GM20431 (cell line): ENCODE results near the gene RNGTT.

ENCODE experiments used
- in situ Hi-C: fragments of 300-500 bp; cut with MseI, MboI; formaldehyde crosslinking; loops from one replicate; pipeline ENCODE4 v1.15.0; 2020; ENCODE audit warnings: low sequenced_read_pairs; ENCODE audit not compliant: unreplicated experiment

The RNGTT gene

DNA sequence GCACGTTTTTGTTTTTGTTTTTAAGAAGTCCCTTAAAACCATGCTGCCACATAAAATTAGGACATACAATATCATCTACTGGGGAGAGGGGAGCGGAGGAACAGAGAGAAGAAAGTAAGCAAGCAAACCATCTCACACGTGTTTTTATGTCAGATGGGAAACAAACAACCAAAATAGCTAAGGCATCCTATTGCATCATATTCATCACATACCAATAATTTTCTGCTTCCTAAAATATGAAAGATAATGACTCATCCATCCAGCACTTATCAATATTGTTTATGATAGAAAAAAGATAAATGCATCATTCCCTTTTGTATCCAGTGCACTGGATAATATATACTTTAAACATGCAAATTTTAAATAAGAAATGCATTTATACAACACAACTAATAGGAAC is 329.6 kb downstream of the RNGTT start:
- in situ Hi-C loops = no loop called here

DNA sequence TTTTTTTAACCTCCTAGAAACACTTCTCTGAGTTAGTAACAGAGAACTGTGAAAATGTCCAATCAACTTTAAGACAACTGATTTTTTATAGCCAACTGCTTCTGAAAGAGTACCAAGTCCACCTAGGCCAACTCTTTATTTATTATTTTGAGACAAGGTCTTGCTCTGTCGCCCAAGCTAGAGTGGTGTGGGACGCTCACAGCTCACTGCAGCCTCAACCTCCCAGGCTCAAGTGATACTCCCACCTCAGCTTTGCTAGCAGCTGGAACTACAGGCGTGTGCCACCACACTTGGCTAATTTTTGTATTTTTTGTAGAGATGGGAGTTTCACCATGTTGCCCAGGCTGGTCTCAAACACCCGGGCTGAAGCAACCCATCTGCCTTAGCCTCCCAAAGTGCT is 331.6 kb downstream of the RNGTT start:
- in situ Hi-C loops = no loop called here

DNA sequence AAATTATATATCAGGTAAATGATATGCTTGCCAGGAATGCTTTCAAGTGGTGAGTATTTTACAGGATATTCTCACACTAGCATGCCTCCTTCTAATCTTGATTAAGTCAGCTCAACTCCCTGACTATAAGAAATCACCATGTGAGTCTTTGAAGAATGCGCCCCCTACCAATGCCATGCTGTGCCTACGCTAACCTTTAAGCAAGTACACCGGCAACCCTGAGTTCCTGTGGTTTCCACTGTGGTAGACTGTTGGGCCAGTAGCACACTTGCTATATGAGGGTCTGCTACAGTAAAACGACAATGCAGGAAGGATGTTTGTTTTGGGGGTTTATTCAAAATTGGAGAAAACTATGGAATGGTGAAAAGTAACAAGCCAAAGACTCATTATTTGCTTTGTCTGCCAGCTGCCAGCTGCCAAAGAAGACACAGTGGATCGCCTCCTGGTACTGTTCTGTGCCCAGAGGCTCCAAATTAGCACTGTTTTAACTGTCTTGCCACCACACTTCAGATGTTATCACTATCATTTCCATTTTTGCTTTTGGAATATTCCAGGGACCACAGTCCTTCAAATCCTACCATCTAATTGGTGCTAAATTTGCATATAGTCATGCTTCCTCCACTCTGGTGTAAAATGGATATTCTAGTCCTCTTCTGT is 333.5 kb downstream of the RNGTT start:
- in situ Hi-C loops = no loop called here

DNA sequence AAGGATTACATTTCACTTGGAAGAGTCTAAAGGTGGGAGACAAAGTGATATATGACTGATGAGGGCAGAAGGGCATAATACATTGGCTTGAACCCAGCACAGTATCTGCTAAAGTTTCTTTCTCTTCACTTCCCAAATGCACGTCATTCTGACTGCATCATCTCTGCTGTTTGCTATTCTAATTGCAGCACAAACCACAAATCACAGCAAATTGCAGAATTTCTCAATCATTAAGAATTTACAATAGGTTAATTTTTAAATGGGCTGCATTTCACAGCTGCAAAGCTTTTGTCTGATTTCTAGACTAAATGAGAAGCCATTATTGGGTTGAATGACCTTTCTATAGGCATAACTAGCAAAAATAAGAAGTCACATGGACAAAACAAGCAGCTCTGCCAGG is 337.0 kb downstream of the RNGTT start:
- in situ Hi-C loops = no loop called here

DNA sequence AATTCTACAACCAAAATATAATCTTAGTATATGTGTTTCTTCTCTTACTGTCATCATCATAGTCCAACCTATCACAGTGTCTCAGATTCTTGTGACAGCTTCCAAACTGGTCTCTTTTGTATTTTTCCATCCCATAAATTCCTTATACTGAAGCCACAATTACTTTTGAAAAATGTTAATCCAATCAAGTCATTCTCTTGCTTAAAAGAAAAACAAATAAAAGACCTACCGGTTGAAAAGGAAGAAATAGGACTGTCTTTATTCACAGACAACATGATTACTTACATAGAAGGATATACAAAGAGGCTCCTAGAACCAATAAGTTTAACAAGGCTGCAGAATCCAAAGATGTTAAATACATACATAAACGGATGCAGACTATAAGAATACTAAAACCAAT is 339.9 kb downstream of the RNGTT start:
- in situ Hi-C loops = no loop called here

DNA sequence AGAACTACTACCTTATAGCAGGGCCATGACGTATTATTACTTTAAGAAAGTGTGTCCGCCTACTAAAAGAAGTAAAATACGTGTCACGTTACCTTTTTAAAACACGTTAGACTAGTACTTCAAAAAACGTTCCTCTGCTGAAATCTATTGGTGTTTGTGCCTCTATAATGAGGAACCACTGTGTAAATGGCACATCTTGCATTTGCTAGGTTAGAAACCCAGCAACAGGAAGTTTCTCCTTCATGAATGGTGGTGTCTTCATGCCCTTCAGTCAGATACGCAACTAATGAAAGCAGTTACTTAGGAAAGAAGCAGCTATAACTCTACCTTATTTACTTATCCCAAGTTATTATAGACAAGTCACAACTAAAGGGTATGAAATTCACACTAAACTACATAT is 343.5 kb downstream of the RNGTT start:
- in situ Hi-C loops = no loop called here

DNA sequence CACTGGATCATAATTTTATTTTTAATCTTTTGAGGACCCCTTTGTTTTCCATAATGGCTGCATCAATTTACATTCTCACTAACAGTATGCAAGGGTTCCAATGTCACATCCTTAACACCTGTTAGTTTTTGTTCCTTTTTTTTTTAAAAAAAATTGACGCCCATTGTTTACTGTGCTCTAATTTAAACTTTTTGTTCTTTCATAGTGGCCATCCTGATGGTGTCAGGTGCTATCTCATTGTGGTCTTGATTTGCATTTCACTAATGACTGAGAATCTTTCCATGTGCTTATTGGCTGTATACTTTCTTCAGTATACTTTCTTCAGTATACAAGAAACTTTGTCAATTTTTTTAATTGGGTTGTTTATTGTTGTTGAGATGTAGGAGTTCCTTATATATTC is 347.0 kb downstream of the RNGTT start:
- in situ Hi-C loops = no loop called here

DNA sequence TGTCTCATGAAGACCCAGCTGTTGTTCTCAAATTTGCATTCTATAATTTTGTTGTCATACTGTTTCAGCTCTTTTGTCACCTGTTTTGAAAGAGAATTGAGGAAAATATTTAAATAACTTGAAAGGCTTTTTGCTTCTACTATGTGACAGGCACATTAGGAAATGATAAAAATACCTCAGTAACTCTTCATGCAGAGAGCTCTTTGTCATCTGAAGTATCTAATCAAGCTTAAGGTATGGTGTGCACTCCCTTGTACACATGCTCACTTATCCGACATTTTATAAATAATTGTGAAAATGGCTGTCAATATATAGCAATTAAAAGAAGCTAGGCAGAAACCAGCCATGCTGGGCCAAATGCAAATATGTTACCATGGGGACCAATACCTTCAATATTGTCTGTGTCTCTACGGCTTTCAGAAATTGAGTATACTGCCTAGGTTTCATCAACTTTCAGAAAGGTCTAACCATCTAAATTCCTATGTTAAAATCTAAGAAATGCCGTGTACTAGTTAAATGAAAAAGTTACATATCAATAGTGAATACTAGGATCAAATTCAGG is 349.0 kb downstream of the RNGTT start:
- in situ Hi-C loops = no loop called here

DNA sequence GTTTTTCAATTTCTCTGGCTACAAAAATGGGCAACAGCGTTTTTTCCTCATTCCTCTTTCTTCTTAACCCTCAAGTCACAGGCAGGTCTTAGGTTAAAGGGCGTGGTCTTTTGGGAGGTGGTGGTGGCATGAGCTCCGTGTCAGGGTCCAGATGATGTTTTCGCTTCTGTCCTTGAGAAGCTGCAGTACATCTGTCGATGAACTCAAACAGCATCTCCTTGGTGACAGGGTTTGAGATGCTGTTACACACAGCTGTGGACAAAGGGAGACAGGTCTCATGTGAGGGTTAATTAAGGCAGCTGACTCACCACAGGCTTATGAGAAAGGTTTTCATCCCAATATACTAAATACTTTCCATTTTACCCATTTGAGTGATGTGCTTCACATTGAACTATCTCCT is 350.8 kb downstream of the RNGTT start:
- in situ Hi-C loops = no loop called here

DNA sequence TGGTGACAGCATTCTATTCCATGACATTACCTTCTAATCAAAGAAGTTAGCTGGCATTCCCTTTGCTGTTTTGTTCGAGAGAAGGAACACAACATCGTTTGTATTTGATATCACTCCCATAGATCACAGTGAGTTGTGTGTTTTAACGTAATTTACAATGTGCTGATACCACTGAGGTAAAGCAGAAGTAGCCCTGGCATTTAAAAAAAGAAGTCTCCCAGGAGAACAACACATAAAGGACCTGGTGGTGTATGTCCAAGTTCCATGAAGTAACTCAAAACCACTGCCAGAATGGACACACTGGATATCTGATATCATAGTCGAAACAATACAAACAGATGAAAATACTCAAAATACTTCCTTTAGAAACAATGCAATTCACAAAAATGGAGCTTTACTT is 351.7 kb downstream of the RNGTT start:
- in situ Hi-C loops = no loop called here

DNA sequence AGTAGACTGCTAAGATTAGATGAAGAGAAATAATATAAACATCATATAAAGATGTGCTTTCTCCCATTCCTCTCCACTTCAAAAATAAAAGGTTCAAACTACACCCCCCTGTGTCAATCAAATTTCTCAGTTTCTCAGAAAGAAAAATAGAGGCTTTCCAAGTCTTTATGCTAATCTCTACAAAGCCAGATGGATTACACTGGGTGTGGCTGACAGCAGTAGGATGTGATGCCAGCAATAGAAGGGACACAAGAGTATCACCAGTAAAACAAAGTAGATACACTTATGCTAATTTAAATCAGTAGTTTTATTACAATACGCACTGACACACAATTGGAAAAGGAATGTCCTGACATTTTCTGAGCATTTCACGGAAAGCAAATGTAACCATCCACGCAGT is 353.4 kb downstream of the RNGTT start:
- in situ Hi-C loops = no loop called here

DNA sequence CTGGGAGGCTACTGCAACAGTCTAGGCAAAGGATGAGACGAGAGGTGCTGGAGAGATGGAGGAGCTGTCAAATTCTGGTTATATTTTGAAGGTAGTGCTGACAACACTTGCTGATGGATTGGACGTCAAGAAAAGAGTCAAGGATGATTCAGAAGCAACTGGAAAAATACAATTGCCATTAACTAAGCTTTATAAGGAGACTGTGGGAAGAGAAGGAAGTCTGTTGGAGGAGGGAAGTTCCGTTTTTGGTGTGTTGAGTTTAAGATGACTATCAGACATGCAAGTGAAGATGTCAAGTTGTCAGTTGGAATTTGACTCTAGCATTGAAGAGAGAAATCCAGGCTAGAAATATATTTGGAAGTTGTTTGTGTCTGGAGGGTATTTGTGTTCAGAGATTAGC is 358.1 kb downstream of the RNGTT start:
- in situ Hi-C loops = no loop called here

DNA sequence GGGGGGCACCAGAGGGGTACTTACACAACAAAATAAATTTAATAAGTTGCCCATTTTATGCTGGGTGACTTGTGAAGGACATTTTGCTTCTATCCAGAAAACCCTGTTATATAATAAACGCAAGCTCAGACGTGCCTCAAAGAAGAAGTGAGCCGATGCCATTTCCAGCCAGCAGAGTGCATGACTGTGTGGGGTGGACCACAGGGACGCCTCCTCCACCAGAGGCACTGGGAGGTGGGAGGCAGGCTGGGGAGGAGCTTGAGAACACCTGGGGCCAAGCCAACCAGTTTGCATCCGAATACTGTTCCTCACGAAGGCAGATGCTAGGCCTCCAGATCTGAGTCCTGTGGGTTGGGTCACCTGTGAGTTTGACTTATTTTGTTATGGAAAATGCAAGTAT is 363.8 kb downstream of the RNGTT start:
- in situ Hi-C loops = no loop called here

DNA sequence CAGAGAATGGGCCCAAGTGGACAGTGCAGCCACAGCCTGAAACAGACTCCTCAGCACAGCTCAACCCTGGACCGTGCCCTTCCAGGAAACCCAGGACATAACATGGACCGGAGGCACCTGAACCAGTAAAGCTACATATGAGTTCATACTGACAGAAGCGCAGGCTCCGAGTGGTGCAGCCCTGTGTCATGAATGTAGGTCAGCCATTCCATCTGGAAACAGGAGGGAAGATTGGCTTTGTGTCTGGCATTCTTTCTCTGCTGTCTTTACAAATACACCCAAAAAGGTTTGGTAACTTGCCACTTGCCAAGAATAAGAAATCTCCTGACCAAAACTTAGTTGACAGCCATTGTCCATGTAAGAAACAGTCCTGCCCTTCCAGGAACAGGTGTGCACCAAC is 366.6 kb downstream of the RNGTT start:
- in situ Hi-C loops = no loop called here

DNA sequence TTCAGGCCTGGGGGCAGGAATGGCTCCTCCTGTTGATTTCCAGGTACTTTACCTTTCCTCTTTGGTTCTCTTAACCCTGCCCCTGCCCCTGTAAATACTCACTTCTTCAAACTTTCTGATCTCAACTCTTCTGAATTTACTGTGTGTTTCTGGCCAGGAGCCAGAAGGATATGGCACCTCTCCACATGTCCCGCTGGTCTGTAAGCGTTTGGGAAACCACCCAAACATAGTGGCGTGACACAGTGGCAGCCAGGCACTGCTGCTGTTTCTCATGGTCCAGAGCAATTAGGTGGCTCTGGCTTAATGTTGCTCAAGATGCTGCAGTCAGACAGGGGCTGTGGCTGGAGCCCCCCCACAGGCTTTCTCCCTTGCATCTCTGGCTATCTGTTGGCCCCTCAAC is 374.5 kb downstream of the RNGTT start:
- in situ Hi-C loops = no loop called here

DNA sequence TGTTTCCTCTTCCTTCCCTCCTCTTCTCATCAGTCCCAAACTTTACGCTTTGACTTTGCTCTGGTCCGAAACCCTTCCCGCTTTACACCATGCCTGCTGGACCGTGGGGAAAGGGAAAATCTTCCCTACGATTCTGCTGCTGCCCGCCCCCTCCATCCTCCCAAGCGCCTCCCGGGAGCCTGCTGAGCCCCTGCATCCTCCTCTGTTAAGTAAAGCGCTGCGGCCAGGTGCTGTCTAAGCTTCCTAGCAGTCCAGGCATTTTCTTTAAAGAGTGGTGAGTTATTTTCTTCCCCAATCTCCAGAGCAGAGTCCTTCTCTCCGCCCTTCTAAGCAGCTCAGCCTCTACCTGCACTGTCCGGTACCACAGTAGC is 376.3 kb downstream of the RNGTT start:
- in situ Hi-C loops = no loop called here

DNA sequence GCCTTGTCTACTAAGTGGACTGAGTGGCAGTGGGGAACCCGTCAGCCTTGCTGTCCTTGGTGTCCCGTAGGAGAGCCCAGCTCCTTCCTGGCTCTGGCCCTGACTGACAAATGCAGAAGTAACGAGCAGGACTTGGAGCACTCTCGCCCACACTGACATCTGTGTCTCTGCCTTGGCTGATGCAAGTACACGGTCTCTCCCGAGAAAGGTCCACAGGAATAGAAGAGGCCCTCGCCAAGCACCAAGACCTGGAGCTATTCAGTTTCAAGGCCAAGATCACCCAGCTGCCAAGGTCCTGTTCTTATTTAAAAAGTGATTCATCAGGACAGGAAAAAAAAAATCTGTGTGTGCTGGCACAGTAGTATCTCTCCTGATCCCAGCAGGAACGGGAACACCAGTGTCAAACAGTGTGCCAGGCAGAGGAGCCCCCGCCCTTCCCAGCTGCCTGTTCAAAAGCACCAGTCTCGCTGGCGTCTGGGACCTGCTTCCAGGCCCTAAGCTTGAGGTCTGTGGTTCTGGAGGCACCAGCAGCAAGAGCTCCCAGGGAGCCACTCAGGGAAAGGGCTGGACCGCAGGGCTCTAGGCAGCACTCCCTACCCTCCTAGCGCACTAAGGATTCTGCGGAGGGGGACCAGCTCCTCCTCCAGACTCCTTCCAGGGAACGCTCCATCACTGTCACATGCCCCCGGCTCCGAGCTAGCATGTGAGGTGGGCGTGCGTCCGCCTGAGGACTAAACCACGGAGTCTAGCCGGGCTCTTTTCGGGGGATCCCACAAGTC is 376.9 kb downstream of the RNGTT start:
- in situ Hi-C loops = no loop called here

DNA sequence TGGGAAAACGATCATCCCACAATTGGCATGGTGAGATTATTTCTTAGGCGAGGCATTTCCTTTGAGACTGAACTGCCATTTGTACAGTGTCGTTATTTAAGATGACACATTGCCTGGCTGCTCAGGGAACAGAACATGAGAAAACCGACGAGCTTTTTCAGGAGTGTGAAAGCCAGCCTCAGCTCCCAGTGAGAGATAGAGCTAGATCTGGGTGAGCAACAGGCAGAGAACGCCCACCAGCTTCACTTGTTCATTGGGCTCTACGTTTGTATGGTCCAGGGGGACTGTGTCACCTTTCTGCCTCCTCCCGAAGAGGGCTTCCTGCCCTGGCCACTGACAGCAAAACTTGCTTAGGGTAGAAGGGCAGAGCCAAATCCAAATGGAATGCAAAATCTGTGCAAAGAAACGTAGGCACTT is 378.1 kb downstream of the RNGTT start:
- in situ Hi-C loops = no loop called here

DNA sequence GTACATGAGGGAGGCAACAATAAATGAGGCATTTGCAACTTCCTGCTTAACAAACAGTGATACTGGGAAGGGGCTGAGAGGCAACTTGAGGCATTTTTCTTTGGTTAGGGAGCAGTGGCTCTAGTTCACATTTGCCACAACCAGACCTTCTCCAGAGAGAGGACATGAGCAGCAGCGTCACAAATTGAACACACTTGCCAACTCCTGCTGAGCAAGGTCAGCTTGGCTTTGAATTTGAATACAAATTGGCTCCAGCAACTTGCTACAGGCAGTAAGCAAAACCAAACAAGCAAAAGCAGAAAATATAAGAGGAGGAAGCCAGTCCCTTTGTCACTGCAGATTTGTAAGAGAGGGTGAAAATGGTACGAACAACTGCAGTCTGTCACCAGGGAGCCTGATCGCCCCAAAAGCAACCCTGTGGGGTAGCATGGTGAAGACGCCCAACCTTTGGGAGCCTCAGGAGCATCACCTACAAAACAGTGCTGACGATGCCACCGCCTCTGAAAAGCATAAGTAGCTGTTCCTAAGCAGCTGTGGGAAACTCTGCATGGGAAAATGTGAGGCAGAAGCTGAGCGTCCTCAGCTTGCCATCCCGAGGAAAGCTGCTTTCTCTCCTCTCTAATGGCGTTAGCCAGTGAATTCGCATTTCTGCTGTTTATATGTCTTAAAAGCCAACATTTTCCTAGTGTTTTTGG is 378.7 kb downstream of the RNGTT start:
- in situ Hi-C loops = no loop called here

DNA sequence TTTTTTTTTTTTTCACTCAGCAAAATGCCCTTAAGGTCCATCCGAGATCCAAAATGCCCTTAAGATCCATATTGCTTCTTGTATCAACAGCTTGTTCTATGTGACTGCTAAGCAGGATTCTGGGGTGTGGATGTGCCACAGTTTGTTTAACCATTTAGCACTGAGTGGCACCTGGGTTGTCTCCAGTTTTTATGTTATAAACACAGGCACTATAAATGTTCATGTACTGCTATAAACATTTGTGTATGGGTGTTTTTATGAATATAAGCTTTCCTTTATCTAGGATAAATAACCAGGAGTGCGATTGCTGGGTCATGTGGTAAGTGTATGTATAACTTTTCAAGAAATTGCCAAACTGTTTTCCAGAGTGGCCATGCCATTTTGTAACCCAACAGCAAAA is 386.0 kb downstream of the RNGTT start:
- in situ Hi-C loops = no loop called here

DNA sequence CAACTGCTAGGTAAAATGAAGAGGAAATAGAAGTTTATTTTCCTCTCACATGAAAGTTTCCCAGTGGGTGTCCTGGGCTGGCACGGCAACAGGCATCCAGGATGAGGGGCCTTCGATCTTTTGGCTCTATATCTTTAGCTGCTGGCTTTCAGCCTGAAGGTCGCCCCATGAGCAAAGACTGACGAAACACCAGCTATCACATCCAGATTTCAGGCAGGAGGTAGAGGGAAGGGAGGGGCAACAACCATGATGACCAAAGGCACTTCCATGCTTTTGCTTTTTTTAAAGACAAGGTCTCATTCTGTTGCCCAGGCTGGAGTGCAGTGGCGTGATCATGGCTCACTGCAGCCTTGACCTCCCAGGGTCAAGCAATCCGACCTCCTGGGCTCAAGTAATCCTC is 387.9 kb downstream of the RNGTT start:
- in situ Hi-C loops = no loop called here
